NCI-H128 (cell line): ENCODE measurements around the gene KLHL25.

Experiments used
- DNase-seq: peaks from one replicate; lab custom pipeline; 2025; ENCODE audit not compliant: unreplicated experiment; lab: John Stamatoyannopoulos, UW

Gene KLHL25

GRCh38 chr15:85762039-85762755 lies 32.5 kb downstream of the KLHL25 start:
- no peak for DNase-seq

DNA sequence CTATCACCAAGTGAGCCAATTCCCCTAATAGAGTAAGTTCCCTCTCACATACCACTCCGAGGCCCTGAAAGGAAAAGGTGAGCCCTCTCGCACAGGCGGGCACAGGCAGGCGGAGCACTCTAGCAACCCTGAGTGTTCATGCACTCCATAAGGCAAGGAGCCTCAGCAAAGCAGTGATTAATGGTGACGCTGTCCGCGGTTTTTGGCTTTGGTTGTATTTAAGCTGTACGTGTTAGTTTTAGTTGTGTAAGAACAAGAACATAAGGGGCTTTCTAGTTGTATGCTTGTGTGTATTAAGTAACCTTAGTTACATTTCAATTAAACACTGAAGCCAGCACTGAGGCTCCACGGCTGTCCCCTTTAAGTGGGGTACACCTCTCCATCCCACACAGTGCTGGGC lies 33.1 kb downstream of the KLHL25 start:
- DNase-seq = no peak

- DNase-seq = no peak
These were observed 34.0 kb downstream of the KLHL25 start for GRCh38 chr15:85760531-85761371.

- DNase-seq = no peak
These were observed 34.7 kb downstream of the KLHL25 start for GRCh38 chr15:85760049-85760448.

- no peak for DNase-seq
These were observed 35.3 kb downstream of the KLHL25 start for GRCh38 chr15:85759376-85759775.

DNA sequence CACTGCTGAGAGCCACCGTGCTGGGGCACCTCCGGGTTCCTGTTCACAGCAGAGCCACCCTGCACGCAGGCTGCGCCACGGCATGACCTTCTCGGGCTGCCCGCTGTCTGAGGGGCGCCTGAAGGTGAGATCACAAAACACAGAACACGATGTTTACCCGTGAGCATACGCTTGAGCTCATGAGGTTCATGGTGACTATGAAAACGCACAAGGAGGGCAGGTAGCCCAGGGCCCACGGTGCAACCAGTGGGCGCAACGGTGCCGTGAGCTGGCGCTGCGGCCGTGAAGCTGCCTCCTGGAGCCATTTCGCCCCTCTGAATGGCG lies 36.1 kb downstream of the KLHL25 start:
- DNase-seq = no peak

DNA sequence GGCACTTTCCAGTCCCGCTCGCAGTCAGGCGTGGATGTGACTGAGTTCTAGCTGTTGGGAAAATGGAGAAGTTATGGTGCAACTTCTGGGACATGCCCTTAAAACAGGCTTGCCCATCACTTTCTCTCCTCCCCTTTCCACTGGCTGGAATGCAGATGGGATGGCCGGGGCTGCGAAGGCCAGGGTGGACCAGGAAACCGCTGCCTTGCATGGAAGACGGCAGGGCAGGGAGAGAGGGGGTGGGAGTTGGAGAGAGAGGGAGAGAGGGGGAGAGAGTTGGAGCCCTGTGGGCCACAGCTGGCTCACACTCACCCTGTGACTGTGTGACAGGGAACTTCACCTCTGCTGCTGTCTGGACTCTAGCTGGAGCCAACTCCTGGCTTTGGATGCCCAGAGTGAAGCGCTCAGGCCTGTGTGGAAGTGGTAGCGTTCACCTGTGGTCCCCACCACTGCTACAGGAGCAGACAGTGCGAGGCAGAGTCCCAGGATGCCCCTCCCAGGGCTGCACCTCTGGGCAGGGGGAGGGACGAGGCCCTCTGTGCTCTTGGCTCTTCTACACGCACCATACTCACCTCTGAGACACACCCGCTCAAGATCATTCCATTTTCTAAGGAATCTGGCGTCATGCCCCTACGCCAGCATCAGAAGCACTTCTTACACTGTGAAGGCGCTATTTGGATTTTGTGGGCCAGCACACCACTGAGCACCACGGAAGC lies 36.6 kb downstream of the KLHL25 start:
- DNase-seq = no peak

DNA sequence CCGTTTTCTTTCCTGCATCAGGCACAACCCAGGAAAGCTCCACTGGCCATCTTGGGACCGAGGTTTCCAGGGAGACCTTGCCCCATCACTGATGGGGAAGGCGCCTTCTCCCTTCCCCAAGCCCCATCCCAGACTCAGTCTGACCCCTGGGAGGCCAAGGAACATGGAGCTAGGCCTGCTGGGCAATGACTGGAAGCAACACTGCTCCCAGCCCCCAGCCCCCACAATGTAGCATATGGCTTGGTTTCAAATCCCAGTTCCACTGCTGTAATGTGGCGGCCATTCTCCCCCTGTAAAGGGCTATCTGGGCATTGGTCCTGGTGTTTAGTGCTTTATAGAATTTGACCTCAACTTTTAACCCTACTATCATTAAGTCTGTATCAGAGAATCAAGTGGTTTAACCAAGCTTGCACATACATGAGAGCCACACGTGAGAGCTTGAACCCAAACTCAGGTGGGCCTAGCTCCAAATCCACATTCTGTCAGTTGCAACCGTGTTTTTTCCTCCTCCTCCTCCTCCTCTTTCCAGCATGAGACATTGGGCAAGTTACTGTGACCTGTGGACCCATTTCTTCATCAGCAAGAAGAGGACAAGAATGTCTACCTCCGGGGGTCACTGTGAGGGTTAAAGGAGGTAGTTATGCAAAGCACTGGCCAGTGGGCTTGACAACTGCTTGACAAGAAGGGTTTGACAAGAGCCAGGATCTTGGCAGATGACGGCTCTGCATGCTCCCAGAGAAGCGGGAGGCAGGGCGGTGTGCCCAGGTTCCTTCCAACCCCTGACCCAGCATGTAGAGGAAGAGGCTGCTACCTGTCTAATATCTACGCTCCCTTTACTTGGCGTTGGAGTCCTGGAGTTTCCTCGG lies 37.4 kb downstream of the KLHL25 start:
- DNase-seq = no peak

DNA sequence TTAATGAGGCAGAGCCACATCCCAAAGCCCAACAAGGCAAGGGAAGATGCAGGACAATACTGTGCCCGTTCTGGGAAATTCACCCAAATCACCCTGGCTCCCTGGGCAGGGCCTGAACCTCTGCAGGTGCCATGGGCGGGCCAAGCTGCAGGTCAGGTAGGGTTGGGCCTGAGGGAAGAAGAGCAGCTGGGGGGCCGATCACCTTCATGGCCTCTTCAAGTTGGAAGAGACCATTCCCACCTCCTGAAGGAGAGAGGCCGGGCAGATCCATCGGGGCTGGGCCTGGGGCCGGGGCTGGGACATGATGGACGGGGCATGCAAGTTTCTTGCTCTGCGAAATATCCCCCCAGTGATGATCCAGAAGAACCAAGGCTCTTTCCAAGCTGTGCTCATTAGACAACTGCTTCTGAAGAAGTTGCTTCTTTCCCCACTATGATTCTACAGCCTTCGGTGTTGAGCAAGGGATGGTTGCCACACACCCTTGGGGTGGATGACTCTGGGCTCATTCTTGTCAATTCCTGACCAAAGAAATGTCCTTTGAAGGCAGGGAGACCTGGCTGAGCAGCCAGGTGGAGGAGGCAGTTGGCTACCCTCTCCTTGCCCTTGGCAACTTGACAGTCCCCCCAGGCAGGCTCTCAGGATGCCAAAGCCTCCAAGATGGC lies 38.2 kb downstream of the KLHL25 start:
- no peak for DNase-seq

DNA sequence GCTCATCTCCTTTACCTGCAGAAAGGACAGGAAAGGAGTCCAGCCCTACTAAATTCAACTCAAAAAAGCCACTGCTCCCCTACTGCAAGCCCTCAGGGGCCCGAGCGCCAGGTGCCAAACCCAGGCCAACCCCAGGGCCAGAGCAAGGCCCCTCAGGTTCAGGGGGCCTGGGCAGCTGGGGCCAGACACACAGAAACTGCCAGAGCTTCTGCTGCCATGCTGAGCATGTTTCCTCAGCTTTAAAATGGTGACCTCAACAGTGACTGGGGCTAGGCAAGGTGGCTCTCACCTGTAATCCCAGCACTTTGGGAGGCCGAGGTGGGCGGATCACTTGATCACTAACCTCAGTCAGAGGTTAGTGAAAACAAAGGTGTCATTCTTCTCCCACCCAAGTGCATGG lies 38.8 kb downstream of the KLHL25 start:
- no peak for DNase-seq

DNA sequence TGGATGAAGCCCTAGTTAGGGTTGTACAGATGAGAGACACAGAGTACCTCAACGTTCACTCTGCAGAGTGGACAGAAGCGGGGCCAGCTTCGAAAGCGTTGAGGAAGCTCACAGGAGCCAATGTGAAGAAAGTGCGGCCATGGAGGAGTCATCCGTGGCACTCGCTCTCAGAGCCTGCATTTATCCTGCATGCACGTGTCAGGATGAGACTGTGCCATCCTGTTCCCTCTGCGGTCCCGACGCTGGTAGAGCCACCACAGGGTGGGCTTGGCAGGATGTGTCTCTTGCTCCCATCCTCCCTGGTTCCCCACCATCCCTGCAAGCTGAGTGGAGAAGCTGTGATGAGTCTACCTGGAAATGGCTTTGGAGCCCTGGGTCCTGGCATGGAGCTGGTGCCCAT lies 39.3 kb downstream of the KLHL25 start:
- no peak for DNase-seq

DNA sequence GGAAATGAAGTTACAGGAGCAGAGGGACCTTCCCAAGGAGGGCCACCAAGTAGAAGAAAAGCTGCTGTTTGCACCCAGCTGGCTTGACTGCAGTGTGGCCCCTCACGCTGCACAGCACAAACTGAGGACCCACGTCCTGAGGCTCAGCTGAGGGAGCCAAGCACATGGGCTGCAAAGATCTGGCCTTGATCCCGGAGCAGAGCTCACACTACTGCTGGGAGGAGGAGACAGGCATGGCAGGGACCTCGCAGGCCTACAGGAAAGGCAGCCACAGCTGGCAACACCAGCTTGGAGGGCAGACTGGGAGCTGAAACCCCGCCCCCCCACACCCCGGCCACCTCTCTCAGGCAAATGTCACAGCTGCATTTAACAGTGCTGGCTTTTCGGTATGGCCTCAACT lies 39.7 kb downstream of the KLHL25 start:
- no peak for DNase-seq

GRCh38 chr15:85753791-85754452 lies 40.8 kb downstream of the KLHL25 start:
- DNase-seq = no peak

GRCh38 chr15:85753261-85753660 lies 41.5 kb downstream of the KLHL25 start:
- DNase-seq = no peak

DNA sequence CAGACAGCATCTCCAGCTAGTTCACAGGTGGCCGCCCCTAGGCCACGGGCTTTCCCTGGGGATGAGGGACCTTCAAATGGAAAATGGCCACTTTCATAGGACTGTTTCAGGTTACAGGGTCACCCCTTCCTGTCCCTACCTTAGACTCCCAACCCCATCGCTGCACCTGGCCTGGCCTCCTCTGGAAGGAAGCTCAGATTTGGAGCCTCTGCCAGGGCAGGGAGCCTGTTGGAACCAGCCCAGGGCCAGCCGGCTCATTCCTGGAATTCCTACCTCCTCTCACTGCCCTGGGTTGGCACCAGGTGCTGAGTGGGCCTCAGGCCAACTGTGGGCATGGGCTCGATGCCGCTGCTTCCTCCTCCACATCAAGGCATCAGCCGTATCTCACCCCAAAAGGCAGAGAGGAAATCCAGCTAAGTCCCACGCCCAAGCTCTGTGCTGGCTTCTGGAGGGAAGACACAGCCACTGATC lies 42.2 kb downstream of the KLHL25 start:
- DNase-seq = no peak

DNA sequence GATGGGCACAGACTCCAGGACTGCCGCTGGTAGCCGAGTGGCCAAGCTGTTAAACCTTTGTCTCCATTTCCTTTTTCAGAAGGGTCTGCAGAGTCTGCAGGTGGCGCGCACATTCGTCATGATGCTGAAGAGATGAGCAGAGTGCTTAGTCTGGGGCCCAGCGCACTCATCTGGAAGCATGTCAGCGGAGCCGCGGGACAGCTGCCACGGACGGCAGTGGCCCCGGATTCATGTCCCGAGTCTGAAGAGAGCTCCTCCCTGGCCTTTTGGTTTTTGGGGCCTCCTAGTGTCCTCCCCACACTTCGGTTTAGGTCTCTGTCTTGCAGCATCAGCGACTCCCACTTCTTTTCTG lies 42.6 kb downstream of the KLHL25 start:
- no peak for DNase-seq

- no peak for DNase-seq
These were observed 43.2 kb downstream of the KLHL25 start for GRCh38 chr15:85751291-85752123.

DNA sequence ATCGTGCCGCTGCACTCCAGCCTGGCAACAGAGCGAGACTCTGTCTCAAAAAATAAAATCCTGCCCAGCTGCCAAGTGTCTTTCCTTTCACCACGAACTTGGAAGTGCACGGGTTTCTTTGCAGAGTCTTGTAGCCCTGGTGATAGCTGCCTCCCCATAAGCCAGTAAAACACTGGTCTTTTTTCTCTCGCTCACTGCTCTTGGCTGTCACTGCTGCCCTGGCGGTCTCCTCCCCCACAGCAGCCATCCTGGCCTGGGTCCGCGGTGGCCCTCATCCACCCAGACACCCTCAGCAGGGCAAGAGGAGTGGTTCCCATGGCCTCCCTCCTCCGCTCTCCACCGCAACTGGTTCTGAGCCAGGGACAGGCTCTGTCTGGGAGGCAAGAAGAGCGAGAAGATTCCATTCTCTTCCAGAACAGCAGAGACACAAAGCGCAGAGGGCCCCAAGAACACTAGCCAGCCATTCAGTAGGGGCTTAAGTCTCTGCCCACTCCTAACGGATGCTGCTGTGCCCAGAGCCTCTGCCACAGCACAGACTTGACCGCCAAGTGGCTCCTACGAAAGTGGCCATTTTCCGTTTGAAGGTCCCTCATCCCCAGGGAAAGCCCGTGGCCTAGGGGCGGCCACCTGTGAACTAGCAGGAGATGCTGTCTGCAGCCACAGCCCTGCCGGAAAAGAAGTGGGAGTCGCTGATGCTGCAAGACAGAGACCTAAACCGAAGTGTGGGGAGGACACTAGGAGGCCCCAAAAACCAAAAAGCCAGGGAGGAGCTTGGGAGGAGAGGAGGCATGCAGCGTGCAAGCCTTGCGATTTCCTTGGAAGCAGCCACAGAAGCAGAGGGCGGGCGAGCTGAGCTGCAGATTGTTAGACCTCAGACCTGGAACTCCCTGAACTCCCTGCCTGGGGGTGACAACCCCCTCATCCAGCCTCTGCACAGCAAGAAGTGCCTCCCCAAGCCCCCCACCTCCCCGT lies 44.1 kb downstream of the KLHL25 start:
- no peak for DNase-seq
